ENCODE measurements around the gene LCN6.

LCN6 gene

DNA sequence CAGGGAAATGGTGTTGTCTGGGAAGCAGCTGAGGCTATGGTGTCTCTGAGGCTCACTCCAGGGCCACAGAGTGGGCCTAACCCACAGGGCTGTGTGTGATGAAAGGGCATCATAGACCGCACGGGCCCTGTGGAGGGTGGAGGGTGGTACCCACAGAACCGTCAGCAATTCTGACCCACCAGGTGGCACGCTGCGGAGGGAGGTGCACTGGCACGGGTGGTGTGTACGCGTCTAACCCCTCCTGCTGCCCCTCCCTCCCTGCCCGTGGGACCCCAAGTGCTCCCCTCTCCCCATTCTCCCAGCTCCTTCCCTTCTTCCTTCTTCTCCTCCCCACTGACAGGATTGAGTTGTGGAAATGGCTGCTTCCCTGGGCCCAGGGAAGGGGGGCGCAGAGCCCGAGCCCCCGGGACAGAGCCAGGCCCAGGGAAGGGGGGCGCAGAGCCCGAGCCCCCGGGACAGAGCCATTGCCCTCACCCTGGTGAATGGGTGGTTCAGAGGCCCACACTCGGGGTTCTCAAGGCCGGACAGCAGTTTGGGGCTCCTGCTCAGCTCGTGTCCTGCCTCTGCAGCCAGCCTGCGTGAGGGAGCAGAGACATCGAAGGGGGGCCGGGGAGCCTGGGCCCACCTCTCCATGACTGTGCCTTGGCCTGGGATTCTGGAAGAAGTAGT, 12.4 kb downstream of the LCN6 start:
- no peak for DNase-seq
- in situ Hi-C loops (cut with HindIII; ENCODE audit: low pct_ligation_motif_present, low pct_unique_long_range_greater_than_20kb, low sequenced_read_pairs), result no loop called here

- in situ Hi-C loops (cut with HindIII; ENCODE audit: low pct_ligation_motif_present, low pct_unique_long_range_greater_than_20kb, low sequenced_read_pairs), result no loop called here
These were observed 13.4 kb downstream of the LCN6 start for GRCh38 chr9:136734837-136735496.

GRCh38 chr9:136733611-136734010, 14.7 kb downstream of the LCN6 start:
- no peak for DNase-seq
- in situ Hi-C loops (cut with HindIII; ENCODE audit: low pct_ligation_motif_present, low pct_unique_long_range_greater_than_20kb, low sequenced_read_pairs), result no loop called here

More at GRCh38 chr9:136734837-136735496, 13.4 kb downstream of the LCN6 start:
- DNase-seq, result no peak

DNA sequence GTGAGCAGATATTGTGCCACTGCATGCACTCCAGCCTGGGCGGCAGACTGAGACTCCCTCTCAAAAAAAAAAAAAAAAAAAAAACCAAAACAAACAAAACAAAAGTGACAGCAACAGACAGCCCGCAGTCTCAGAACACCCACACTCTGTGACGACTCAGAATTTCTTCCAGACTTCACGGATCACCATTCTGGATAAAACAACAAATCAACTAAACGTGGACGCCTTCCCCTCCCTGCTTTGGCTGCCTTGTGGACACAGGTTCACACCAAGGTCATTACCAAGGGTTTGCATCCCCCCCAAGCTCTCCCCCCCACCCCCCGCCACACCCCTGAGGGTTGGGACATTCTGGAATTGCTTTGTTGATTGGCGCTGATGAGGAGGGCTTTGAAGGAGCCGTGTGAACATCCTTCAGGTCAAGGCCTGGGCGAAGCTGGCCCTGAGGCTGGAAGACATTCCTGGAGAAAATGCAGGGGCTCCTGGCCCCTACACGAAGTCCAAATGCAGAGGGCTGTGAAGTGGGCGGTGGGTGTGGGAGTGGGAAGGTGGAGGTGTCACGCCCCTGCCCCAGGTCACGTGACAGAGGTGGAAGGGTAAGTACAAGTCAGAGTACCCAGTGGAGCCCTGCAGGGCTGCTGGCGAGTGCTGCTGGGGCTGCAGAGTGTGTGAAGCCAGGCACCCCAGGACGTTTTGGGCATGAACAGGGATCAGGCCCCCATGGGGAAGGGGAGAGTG, 15.7 kb downstream of the LCN6 start:
- no peak for DNase-seq
- in situ Hi-C loops (cut with HindIII; ENCODE audit: low pct_ligation_motif_present, low pct_unique_long_range_greater_than_20kb, low sequenced_read_pairs), result no loop called here

DNA sequence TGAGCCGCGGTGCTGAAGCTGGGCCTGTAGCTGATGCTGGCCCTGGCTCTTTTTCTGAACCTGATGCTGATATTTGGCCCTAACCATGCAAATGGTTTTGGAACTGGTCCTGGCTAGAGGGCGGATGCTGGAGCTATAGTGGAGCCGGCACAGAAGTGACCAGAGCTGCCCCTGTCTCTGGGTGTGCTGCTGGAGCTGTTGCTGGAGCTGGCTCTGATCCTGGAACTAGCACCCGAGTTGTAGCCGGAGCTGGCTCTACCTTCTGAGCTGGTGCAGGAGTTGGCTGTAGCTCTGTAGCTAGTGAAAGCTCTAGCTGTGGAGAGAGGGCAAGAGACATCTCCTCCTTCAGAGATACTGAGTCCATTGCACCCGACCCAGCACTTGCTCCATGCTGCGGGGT, 18.4 kb downstream of the LCN6 start:
- DNase-seq, result no peak
- in situ Hi-C loops (cut with HindIII; ENCODE audit: low pct_ligation_motif_present, low pct_unique_long_range_greater_than_20kb, low sequenced_read_pairs), result no loop called here

DNA sequence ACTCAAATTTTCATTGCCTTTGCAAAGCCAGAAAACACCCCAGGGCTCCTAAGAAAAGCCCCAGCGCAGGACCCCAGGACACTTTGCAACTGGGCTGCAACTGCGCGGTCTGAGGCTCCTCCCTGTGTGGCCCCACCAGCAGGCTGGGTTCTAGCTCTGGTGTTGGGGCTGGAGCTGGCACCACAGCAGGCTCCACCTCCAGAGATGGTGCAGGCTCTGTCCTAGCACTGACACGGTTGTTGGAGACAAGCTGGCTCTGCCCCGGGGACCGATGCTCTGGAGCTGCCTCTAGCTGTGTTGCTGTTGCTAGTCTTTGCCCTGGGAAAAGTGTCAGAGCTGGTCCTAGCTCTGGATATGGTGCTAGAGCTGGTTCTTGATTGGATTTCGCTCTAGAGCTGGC, 19.2 kb downstream of the LCN6 start:
- in situ Hi-C loops (cut with HindIII; ENCODE audit: low pct_ligation_motif_present, low pct_unique_long_range_greater_than_20kb, low sequenced_read_pairs), result no loop called here
- no peak for DNase-seq

DNA sequence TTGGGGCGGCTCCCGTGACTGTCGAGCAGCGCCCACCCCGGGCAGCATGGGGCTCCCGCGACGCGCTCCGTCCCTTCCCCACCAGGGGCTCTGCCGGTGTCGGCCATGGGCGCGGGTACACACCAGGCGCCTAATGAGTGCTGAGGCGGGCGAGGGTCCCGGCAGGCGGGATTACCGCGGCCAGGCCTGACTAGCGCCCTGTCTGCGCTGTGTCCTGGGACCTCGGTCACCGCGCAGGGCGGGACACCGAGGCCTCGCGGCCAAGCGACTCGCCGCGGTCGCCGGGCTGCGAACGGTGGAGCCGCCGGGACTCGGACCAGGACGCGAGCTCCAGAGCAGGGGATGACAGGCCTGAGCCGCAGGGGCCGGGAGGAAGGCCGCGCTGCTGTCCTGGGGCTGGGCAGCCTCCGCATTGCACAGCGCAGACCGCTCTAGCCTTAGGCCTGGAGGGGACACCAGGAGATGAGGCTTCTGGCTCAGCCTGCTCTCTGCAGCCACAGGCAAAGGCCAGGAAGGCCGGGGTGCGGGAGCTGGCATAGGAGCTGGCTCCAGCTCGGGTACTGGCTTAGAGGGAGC, 19.7 kb downstream of the LCN6 start:
- peak; percentile 21 for DNase-seq
- in situ Hi-C loops (cut with HindIII; ENCODE audit: low pct_ligation_motif_present, low pct_unique_long_range_greater_than_20kb, low sequenced_read_pairs), result no loop called here

GRCh38 chr9:136728080-136728547, 20.2 kb downstream of the LCN6 start:
- in situ Hi-C loops (cut with HindIII; ENCODE audit: low pct_ligation_motif_present, low pct_unique_long_range_greater_than_20kb, low sequenced_read_pairs), result no loop called here
- peak; percentile 79 for DNase-seq

DNA sequence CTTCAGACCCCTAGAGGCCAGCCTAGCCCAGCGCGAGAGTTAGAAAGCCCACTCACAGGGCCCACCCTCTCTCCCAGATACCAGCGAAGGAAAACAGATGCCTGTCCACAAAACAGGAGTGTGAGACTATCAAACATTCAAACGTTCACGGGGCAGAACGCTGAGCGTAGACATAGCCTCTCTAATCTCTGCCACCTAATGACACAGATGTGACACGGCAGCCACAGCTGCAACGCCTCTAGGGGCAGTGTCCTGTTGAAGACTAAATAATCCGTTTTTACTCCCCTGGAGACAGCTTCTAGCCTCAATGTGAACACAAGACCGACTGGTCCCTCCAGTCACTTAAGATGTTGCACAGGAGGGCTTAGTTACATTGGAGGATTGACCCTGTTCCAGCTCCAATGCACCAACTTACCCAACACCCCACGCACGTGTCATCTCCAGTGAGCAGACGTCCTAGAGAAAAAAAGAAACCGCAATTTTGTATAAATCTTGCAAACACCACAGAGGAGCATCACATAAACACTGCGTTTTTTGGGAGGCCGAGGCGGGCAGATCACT, 21.6 kb downstream of the LCN6 start:
- no peak for DNase-seq
- in situ Hi-C loops (cut with HindIII; ENCODE audit: low pct_ligation_motif_present, low pct_unique_long_range_greater_than_20kb, low sequenced_read_pairs), result no loop called here

GRCh38 chr9:136726118-136726517, 22.2 kb downstream of the LCN6 start:
- in situ Hi-C loops (cut with HindIII; ENCODE audit: low pct_ligation_motif_present, low pct_unique_long_range_greater_than_20kb, low sequenced_read_pairs), result no loop called here
- DNase-seq, result no peak

DNA sequence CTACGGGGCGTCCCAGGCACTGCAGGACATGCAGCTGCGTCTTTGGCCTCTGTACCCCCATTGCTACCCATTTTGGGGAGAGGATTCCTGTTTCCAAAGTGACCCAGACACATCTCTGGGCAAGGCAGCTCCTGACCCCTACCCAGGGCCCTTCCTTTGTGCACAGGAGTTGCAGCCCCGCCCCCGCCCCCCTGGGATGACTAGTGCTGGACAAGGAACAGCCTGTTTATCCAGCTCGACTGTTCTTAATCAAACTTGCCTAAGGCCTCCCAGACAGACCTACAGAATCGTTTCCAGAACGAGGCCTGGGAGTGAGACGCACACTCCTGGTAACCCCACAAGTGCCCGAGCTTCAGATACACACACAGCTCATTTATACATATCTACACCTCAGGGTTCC, 22.7 kb downstream of the LCN6 start:
- in situ Hi-C loops (cut with HindIII; ENCODE audit: low pct_ligation_motif_present, low pct_unique_long_range_greater_than_20kb, low sequenced_read_pairs), result no loop called here
- no peak for DNase-seq

- no peak for DNase-seq
- in situ Hi-C loops (cut with HindIII; ENCODE audit: low pct_ligation_motif_present, low pct_unique_long_range_greater_than_20kb, low sequenced_read_pairs), result no loop called here
These were observed 23.6 kb downstream of the LCN6 start for GRCh38 chr9:136724772-136725171.

GRCh38 chr9:136723989-136724388, 24.3 kb downstream of the LCN6 start:
- in situ Hi-C loops (cut with HindIII; ENCODE audit: low pct_ligation_motif_present, low pct_unique_long_range_greater_than_20kb, low sequenced_read_pairs), result no loop called here
- DNase-seq, result no peak

GRCh38 chr9:136723362-136723976, 24.9 kb downstream of the LCN6 start:
- in situ Hi-C loops (cut with HindIII; ENCODE audit: low pct_ligation_motif_present, low pct_unique_long_range_greater_than_20kb, low sequenced_read_pairs), result no loop called here
- DNase-seq, result no peak

- DNase-seq, result no peak
- in situ Hi-C loops (cut with HindIII; ENCODE audit: low pct_ligation_motif_present, low pct_unique_long_range_greater_than_20kb, low sequenced_read_pairs), result no loop called here
These were observed 25.4 kb downstream of the LCN6 start for GRCh38 chr9:136722969-136723356.

GRCh38 chr9:136722093-136722968, 26.0 kb downstream of the LCN6 start:
- in situ Hi-C loops (cut with HindIII; ENCODE audit: low pct_ligation_motif_present, low pct_unique_long_range_greater_than_20kb, low sequenced_read_pairs), result no loop called here
- DNase-seq, result no peak

GRCh38 chr9:136721339-136722092, 26.8 kb downstream of the LCN6 start:
- in situ Hi-C loops (cut with HindIII; ENCODE audit: low pct_ligation_motif_present, low pct_unique_long_range_greater_than_20kb, low sequenced_read_pairs), result no loop called here
- DNase-seq, result no peak

Data from ACHN (cell line).